Natural killer cell (primary cell): Measurements from ENCODE around the gene TSEN54. TPM values are rescaled to one million over a fixed set of nuclear protein-coding genes. Genes with fewer than 3 reads are reported as not detected.

Source experiments
- ATAC-seq, 3 donors: fragments of 150-1000 bp in 2 of 3; fragments of 200-7000 bp in 1 of 3; cut with Tn5 transposase; 1 replicate in 1 of 3; 2 replicates in 2 of 3; pipeline ENCODE4 v1.10.0; 2021; ENCODE audit warnings: mild to moderate bottlenecking in 2 of 3, moderate library complexity in 2 of 3
- DNase-seq, 2 donors: peaks; one replicate each; pipeline versions ENCODE4 v3.0.0 to v3.0.0-alpha.2; 2013 to 2021; ENCODE audit warnings: mixed read lengths in 1 of 2
- H3K27ac ChIP-seq: one replicate; pipeline ENCODE4 v1.5.1; 2013; ENCODE audit warnings: mild to moderate bottlenecking, low read length
- H3K27me3 ChIP-seq: one replicate; pipeline ENCODE4 v1.6.1; 2013; ENCODE audit warnings: low read length; ENCODE audit not compliant: control insufficient read depth, insufficient read depth
- H3K36me3 ChIP-seq: one replicate; pipeline ENCODE4 v1.6.1; 2013; ENCODE audit warnings: low read length; ENCODE audit not compliant: control insufficient read depth, insufficient read depth
- H3K4me1 ChIP-seq: one replicate; pipeline ENCODE4 v1.6.1; 2013; ENCODE audit warnings: low read length; ENCODE audit not compliant: control insufficient read depth, insufficient read depth
- H3K4me3 ChIP-seq: one replicate; pipeline ENCODE4 v1.5.1; 2013; ENCODE audit warnings: low read length
- H3K9me3 ChIP-seq: one replicate; pipeline ENCODE4 v1.6.1; 2013; ENCODE audit warnings: low read length; ENCODE audit not compliant: control insufficient read depth, insufficient read depth
- H3K27ac Mint-ChIP-seq, 2 donors: one replicate each; pipeline ENCODE4 v1.8.0; 2022; ENCODE audit warnings: mild to moderate bottlenecking in 2 of 2, mixed read lengths in 2 of 2, moderate library complexity in 1 of 2
- H3K27me3 Mint-ChIP-seq, 2 donors: one replicate each; pipeline ENCODE4 v1.8.0; 2022; ENCODE audit warnings: low read depth in 2 of 2, mixed read lengths in 2 of 2
- H3K36me3 Mint-ChIP-seq: one replicate; pipeline ENCODE4 v1.8.0; 2022; ENCODE audit warnings: mixed read lengths
- H3K4me1 Mint-ChIP-seq, 2 donors: one replicate each; pipeline ENCODE4 v1.8.0; 2022; ENCODE audit warnings: mixed read lengths in 2 of 2
- H3K4me3 Mint-ChIP-seq: one replicate; pipeline ENCODE4 v1.8.0; 2022; ENCODE audit warnings: mild to moderate bottlenecking, moderate library complexity, mixed read lengths
- H3K9me3 Mint-ChIP-seq, 2 donors: one replicate each; pipeline ENCODE4 v1.8.0; 2022; ENCODE audit warnings: mixed read lengths in 2 of 2
- CTCF ChIP-seq: fragments of 200-600 bp; IDR thresholded peaks from one replicate; pipeline ENCODE4 v1.8.0; 2022; ENCODE audit warnings: antibody characterized with exemption
- WGBS: methylation state at CpG from one replicate; pipeline ENCODE4 v1.1.7; 2013; ENCODE audit warnings: missing lambda C conversion rate; ENCODE audit not compliant: insufficient coverage; 5-methylcytosine and 5-hydroxymethylcytosine counted together
- intact Hi-C: fragments of 100-400 bp; cut with micrococcal nuclease; formaldehyde crosslinking; loops from one replicate; pipeline ENCODE4 v1.14.2; 2022
- total RNA-seq, 4 donors: library from RNA; stranded (reverse); fragments of 120-200 nt in 1 of 4; gene quantifications; one replicate each; pipeline versions ENCODE4 v1.2.3 to v1.2.4, GENCODE V29; 2013 to 2022

Gene TSEN54
- total RNA-seq, 3 donors from 2014 or later (not counting 1 experiment from before 2014, with no cell fraction given) = 180 to 224 (median 186) TPM

DNA sequence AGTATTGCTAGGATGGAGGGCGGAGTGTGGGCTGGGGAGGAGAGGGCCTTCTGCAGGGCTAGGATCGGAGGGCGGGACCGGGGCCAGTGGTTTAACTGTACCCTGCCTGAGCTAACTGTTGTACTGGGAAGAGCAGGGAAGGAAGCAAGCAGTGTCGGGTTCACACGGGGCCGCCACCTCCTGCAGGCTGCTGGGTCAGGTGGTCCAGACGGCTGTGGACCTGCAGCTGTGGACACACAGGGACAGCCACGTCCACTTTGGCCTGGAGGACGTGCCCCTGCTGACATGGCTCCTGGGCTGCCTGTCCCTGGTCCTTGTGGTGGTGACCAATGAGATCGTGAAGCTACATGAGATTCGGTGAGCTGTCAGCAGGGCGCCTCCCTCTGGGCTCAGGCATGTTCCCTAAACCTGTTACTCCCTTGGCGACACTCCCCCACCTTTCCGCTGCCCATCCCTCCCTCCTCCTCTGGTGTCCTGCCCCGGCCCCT lies 17.6 kb upstream of the TSEN54 start:
- H3K36me3 ChIP-seq = peaks cover 46% of the 10 kb centered on the region
- no peak overlapping the region for H3K27ac Mint-ChIP-seq
- TF ChIP-seq CTCF = no peak

GRCh38 chr17:75499313-75500022 lies 16.9 kb upstream of the TSEN54 start:
- H3K9me3 Mint-ChIP-seq = no peaks in the 10 kb centered on the region
- Histone ChIP-seq H3K9me3 (no peaks in the 10 kb centered on the region), H3K36me3 (peaks cover 39% of the 10 kb centered on the region), H3K4me3 (no peak overlapping the region), H3K4me1 (peaks cover 20% of the 10 kb centered on the region), H3K27me3 (no peaks in the 10 kb centered on the region), H3K27ac (no peak overlapping the region)
- no peak for TF ChIP-seq CTCF
- H3K27ac Mint-ChIP-seq = peak overlapping the region in 1 of 2 donors; percentile 47
- no peaks in the 10 kb centered on the region for H3K36me3 Mint-ChIP-seq
- intact Hi-C loops = no loop called here
- peaks cover 0 to 7% of the 10 kb centered on the region in 2 donors for H3K4me1 Mint-ChIP-seq
- ATAC-seq (no peak), DNase-seq (no peak)
- 90% methylated on average over 16 of the region's 16 CpGs for WGBS
- no peaks in the 10 kb centered on the region for H3K27me3 Mint-ChIP-seq
- no peak overlapping the region for H3K4me3 Mint-ChIP-seq

More for the DNA sequence above, 17.6 kb upstream of the TSEN54 start:
- ATAC-seq (no peak), DNase-seq (no peak)
- intact Hi-C loops = no loop called here
- Mint-ChIP-seq H3K9me3 (no peaks in the 10 kb centered on the region), H3K4me1 (no peaks in the 10 kb centered on the region), H3K4me3 (no peak overlapping the region), H3K27me3 (no peaks in the 10 kb centered on the region), H3K36me3 (no peaks in the 10 kb centered on the region)
- Histone ChIP-seq H3K4me3 (no peak overlapping the region), H3K4me1 (peaks cover 13% of the 10 kb centered on the region), H3K27me3 (no peaks in the 10 kb centered on the region), H3K27ac (no peak overlapping the region), H3K9me3 (no peaks in the 10 kb centered on the region)
- 71% methylated on average over 16 of the region's 16 CpGs for WGBS

GRCh38 chr17:75500419-75501216 lies 15.7 kb upstream of the TSEN54 start:
- Histone ChIP-seq H3K4me3 (no peak overlapping the region), H3K9me3 (no peaks in the 10 kb centered on the region), H3K36me3 (peaks cover 29% of the 10 kb centered on the region), H3K27ac (no peak overlapping the region), H3K4me1 (peaks cover 27% of the 10 kb centered on the region), H3K27me3 (no peaks in the 10 kb centered on the region)
- no peaks in the 10 kb centered on the region for H3K9me3 Mint-ChIP-seq
- WGBS = 86% methylated on average over 17 of the region's 17 CpGs
- peaks cover 0 to 9% of the 10 kb centered on the region in 2 donors for H3K4me1 Mint-ChIP-seq
- intact Hi-C loops = no loop called here
- H3K27me3 Mint-ChIP-seq = no peaks in the 10 kb centered on the region
- no peaks in the 10 kb centered on the region for H3K36me3 Mint-ChIP-seq
- DNase-seq (no peak), ATAC-seq (no peak)
- no peak for TF ChIP-seq CTCF
- no peak overlapping the region for H3K27ac Mint-ChIP-seq
- no peak overlapping the region for H3K4me3 Mint-ChIP-seq
